Measurements from ENCODE around the gene CCR3. TPM values are rescaled to one million over a fixed set of nuclear protein-coding genes. Genes with fewer than 3 reads are reported as not detected.

The CCR3 gene
- total and polyA plus RNA-seq, 9 of the 15 experiments (the other 6 are each of a cell fraction or from before 2014, with no cell fraction given): not detected

DNA sequence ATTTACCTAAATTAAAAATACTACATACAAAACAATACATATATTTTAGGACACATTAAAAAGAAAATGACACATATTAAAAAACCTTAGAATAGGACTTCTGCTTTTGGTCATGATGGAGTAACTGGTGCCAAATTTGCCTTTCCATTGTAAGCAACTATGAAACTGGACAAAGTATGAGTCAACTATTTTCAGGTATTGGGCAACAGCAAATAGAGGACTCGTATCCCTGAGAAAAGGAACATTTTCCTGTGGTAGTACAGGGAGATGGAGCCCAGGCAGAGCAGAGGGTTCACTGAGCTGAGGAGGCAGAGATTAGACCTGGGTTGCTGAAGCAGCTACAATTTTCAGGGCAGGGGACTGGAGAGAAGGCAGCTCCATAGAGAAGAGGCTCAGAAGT, 48.8 kb upstream of the CCR3 start:
- H3K27ac ChIP-seq (ENCODE audit: extremely low read depth, low read depth, low read length): no peak overlapping the region
- no peaks in the 10 kb centered on the region for H3K9me3 ChIP-seq (replicated peaks; ENCODE audit: control insufficient read depth, insufficient read depth, low read depth, low read length)
- intact Hi-C loops (cut with micrococcal nuclease) (no loop called here), in situ Hi-C loops (cut with MboI) (no loop called here)
- no peak overlapping the region for H2AFZ ChIP-seq (ENCODE audit: low read depth, low read length)
- no peak for TF ChIP-seq ZNF668 (CRISPR knock-in tag; IDR thresholded peaks at IDR 0.05)
- no peak for TF ChIP-seq MEIS2 (IDR thresholded peaks at IDR 0.05; ENCODE audit: partially characterized antibody)
- TF ChIP-seq, protein P1, sequence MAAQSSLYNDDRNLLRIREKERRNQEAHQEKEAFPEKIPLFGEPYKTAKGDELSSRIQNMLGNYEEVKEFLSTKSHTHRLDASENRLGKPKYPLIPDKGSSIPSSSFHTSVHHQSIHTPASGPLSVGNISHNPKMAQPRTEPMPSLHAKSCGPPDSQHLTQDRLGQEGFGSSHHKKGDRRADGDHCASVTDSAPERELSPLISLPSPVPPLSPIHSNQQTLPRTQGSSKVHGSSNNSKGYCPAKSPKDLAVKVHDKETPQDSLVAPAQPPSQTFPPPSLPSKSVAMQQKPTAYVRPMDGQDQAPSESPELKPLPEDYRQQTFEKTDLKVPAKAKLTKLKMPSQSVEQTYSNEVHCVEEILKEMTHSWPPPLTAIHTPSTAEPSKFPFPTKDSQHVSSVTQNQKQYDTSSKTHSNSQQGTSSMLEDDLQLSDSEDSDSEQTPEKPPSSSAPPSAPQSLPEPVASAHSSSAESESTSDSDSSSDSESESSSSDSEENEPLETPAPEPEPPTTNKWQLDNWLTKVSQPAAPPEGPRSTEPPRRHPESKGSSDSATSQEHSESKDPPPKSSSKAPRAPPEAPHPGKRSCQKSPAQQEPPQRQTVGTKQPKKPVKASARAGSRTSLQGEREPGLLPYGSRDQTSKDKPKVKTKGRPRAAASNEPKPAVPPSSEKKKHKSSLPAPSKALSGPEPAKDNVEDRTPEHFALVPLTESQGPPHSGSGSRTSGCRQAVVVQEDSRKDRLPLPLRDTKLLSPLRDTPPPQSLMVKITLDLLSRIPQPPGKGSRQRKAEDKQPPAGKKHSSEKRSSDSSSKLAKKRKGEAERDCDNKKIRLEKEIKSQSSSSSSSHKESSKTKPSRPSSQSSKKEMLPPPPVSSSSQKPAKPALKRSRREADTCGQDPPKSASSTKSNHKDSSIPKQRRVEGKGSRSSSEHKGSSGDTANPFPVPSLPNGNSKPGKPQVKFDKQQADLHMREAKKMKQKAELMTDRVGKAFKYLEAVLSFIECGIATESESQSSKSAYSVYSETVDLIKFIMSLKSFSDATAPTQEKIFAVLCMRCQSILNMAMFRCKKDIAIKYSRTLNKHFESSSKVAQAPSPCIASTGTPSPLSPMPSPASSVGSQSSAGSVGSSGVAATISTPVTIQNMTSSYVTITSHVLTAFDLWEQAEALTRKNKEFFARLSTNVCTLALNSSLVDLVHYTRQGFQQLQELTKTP (IDR thresholded peaks at IDR 0.05; ENCODE audit: low read depth in 1 of 2, partially characterized antibody in 2 of 2): no peak
- no peak for TF ChIP-seq FOS (IDR thresholded peaks at IDR 0.05; ENCODE audit: extremely low read depth, insufficient read length)
- TF ChIP-seq, protein P2, sequence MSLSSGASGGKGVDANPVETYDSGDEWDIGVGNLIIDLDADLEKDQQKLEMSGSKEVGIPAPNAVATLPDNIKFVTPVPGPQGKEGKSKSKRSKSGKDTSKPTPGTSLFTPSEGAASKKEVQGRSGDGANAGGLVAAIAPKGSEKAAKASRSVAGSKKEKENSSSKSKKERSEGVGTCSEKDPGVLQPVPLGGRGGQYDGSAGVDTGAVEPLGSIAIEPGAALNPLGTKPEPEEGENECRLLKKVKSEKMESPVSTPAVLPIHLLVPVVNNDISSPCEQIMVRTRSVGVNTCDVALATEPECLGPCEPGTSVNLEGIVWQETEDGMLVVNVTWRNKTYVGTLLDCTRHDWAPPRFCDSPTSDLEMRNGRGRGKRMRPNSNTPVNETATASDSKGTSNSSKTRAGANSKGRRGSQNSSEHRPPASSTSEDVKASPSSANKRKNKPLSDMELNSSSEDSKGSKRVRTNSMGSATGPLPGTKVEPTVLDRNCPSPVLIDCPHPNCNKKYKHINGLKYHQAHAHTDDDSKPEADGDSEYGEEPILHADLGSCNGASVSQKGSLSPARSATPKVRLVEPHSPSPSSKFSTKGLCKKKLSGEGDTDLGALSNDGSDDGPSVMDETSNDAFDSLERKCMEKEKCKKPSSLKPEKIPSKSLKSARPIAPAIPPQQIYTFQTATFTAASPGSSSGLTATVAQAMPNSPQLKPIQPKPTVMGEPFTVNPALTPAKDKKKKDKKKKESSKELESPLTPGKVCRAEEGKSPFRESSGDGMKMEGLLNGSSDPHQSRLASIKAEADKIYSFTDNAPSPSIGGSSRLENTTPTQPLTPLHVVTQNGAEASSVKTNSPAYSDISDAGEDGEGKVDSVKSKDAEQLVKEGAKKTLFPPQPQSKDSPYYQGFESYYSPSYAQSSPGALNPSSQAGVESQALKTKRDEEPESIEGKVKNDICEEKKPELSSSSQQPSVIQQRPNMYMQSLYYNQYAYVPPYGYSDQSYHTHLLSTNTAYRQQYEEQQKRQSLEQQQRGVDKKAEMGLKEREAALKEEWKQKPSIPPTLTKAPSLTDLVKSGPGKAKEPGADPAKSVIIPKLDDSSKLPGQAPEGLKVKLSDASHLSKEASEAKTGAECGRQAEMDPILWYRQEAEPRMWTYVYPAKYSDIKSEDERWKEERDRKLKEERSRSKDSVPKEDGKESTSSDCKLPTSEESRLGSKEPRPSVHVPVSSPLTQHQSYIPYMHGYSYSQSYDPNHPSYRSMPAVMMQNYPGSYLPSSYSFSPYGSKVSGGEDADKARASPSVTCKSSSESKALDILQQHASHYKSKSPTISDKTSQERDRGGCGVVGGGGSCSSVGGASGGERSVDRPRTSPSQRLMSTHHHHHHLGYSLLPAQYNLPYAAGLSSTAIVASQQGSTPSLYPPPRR (CRISPR knock-in tag; IDR thresholded peaks at IDR 0.05; ENCODE audit: borderline replicate concordance): no peak
- no peak for TF ChIP-seq ZNF184 (CRISPR knock-in tag; IDR thresholded peaks at IDR 0.05)
- TF ChIP-seq ZNF79 (CRISPR knock-in tag; IDR thresholded peaks at IDR 0.05; ENCODE audit: low read depth): no peak
- no peak for TF ChIP-seq CEBPG (CRISPR knock-in tag; IDR thresholded peaks at IDR 0.05)
- peak in 1 of 2 experiments; percentile 65; a peak in 1 of 4 replicates for TF ChIP-seq CEBPG (tag; conservative IDR thresholded peaks at IDR 0.05 in 1 of 2, IDR thresholded peaks at IDR 0.05 in 1 of 2)
- no peaks in the 10 kb centered on the region for H3K36me3 ChIP-seq (ENCODE audit: control insufficient read depth, insufficient read depth, low read length)
- FAIRE-seq (no peak), ATAC-seq (no peak), DNase-seq (ENCODE audit: extremely low read depth in 1 of 4, low spot score in 3 of 4) (no peak)
- peaks cover 4 to 10% of the 10 kb centered on the region in 2 experiments; a peak in 4 of 5 replicates for H3K27me3 ChIP-seq (ENCODE audit: control insufficient read depth in 2 of 2, insufficient read depth in 2 of 2, low read length in 2 of 2)
- ChIA-PET POLR2A (interaction anchor here (0.6 kb wide), 1 partner anchor 226 kb away, joined by 3 read pairs; no protein-coding TSS in a partner anchor), CTCF (ENCODE audit: low intra/inter-chr PET ratio) (no interaction called here)
- no peaks in the 10 kb centered on the region for H4K20me1 ChIP-seq (replicated peaks; ENCODE audit: control insufficient read depth, insufficient read depth, low read length)
- no peak overlapping the region for H3K9ac ChIP-seq (ENCODE audit: insufficient read depth in 1 of 2, low read depth in 2 of 2, low read length in 2 of 2)
- H3K9me1 ChIP-seq (ENCODE audit: control insufficient read depth, insufficient read depth, low read length): no peaks in the 10 kb centered on the region
- 0% methylated on average over 1 of the region's 1 CpG for WGBS (ENCODE audit: insufficient coverage, low coverage, missing lambda C conversion rate)
- no peak overlapping the region for H3K4me2 ChIP-seq (ENCODE audit: insufficient read depth, low read length)
- H3K4me1 ChIP-seq (replicated peaks in 1 of 2; ENCODE audit: control insufficient read depth in 2 of 2, insufficient read depth in 2 of 2, low read length in 2 of 2): no peaks in the 10 kb centered on the region
- H3K79me2 ChIP-seq (ENCODE audit: control insufficient read depth, insufficient read depth, low read length): no peaks in the 10 kb centered on the region
- H3K4me3 ChIP-seq: no peak overlapping the region
- BruUV-seq (replicated peaks): no TSS peak

Data from K562 (cell line).